DND-41 (cell line): ENCODE measurements around the gene ADAMTS9.

ENCODE experiments used
- ATAC-seq: fragments of 200-7000 bp; cut with Tn5 transposase; 3 replicates; pipeline ENCODE4 v1.9.1; 2021; ENCODE audit warnings: low read depth; ENCODE audit not compliant: insufficient read depth
- DNase-seq: peaks from one replicate; pipeline ENCODE4 v3.0.0-alpha.2; 2020
- H2AFZ ChIP-seq: 2 replicates; pipeline ENCODE4 v1.6.0; 2012; ENCODE audit warnings: low read depth, low read length
- H3K27ac ChIP-seq: 2 replicates; pipeline ENCODE4 v1.5.1; 2012; ENCODE audit warnings: low read length, inconsistent platforms
- H3K27me3 ChIP-seq: fragments of 200-600 bp; sonication (generic); 2 replicates; pipeline ENCODE4 v1.6.0; 2012; ENCODE audit warnings: low read length, mild to moderate bottlenecking, inconsistent platforms; ENCODE audit not compliant: insufficient read depth, poor library complexity
- H3K36me3 ChIP-seq: 2 replicates; pipeline ENCODE4 v1.5.1; 2012; ENCODE audit warnings: low read length, inconsistent platforms; ENCODE audit not compliant: insufficient read depth
- H3K4me1 ChIP-seq: 2 replicates; pipeline ENCODE4 v1.5.1; 2012; ENCODE audit warnings: mild to moderate bottlenecking, low read length; ENCODE audit not compliant: insufficient read depth
- H3K4me2 ChIP-seq: 2 replicates; pipeline ENCODE4 v1.6.0; 2012; ENCODE audit warnings: mild to moderate bottlenecking, moderate library complexity, low read length, inconsistent platforms; ENCODE audit not compliant: insufficient read depth
- H3K4me3 ChIP-seq, 2 experiments: fragments of 200-600 bp in 1 of 2; shearing (Covaris generic) in 1 of 2; 2 replicates each; pipeline ENCODE4 v1.5.1; 2012 to 2016; ENCODE audit warnings: inconsistent platforms in 2 of 2, low read length in 2 of 2, mild to moderate bottlenecking in 2 of 2, low read depth in 1 of 2, moderate library complexity in 1 of 2
- H3K79me2 ChIP-seq: 2 replicates; pipeline ENCODE4 v1.6.0; 2012; ENCODE audit warnings: low read length, inconsistent platforms; ENCODE audit not compliant: insufficient read depth
- H3K9ac ChIP-seq: 2 replicates; pipeline ENCODE4 v1.6.0; 2012; ENCODE audit warnings: low read depth, mild to moderate bottlenecking, inconsistent platforms, low read length, moderate library complexity
- H3K9me3 ChIP-seq: 2 replicates; pipeline ENCODE4 v1.5.1; 2012; ENCODE audit warnings: low read length, moderate library complexity, mild to moderate bottlenecking, inconsistent platforms; ENCODE audit not compliant: insufficient read depth, severe bottlenecking
- H4K20me1 ChIP-seq: 2 replicates; pipeline ENCODE4 v1.6.0; 2012; ENCODE audit warnings: low read length; ENCODE audit not compliant: insufficient read depth
- EZH2 ChIP-seq: IDR thresholded peaks from 3 replicates; pipeline ENCODE4 v1.6.1; 2012; ENCODE audit warnings: borderline replicate concordance, low read depth, mild to moderate bottlenecking, moderate library complexity, low read length, inconsistent platforms; ENCODE audit not compliant: severe bottlenecking
- TF ChIP-seq, protein P1 (sequence below): IDR thresholded peaks from 2 replicates; pipeline ENCODE4 v1.5.1; 2012; ENCODE audit warnings: borderline replicate concordance, low read length, moderate library complexity, mild to moderate bottlenecking; ENCODE audit not compliant: poor library complexity, severe bottlenecking; ENCODE audit errors: extremely low read depth

ADAMTS9 gene

GRCh38 chr3:64612916-64613526 is 74.8 kb downstream of the ADAMTS9 start:
- no peak overlapping the region for H3K4me2 ChIP-seq

DNA sequence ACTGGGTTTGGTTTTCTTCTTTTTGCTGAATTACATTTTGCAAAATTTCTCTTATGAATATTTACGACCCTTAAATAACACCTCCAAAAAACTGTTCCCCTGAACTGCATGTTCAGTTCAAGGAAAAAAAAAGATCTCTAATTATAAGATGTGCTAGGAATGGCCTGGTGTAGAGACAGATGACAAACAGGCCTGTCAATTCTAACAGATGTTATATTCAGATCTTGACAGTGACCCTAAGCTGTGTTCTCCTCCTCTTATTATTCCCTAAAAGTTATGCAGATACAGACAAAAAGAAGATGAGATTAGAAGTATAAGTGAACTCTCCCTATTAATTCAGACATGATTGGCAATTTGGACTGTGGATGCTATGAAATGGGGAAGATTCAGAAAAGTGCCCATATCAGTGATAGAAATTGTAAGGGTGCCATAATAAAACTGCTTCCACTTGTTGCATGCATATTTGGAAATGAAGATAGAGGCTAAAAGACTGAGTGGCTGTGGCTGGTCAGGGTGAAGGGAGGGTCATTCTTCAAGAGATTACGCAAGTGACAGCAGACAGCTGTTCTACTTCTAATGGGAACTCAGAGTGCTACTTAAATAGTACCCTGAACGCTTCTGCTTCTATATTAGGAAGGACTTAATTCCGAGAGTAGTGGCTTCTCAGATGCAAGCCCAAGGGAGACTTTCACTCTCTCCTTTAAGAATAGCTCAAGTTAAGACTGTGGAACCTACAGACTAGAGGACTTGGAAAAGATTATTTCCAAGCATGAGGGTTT is 75.5 kb downstream of the ADAMTS9 start:
- Histone ChIP-seq H3K4me1 (no peaks in the 10 kb centered on the region), H3K9me3 (no peaks in the 10 kb centered on the region), H3K27ac (no peak overlapping the region), H3K9ac (no peak overlapping the region), H2AFZ (no peak overlapping the region), H3K4me3 (no peak overlapping the region), H3K36me3 (no peaks in the 10 kb centered on the region), H4K20me1 (no peaks in the 10 kb centered on the region), H3K27me3 (no peaks in the 10 kb centered on the region), H3K79me2 (no peaks in the 10 kb centered on the region), H3K4me2 (no peak overlapping the region)
- no peak for TF ChIP-seq EZH2
- TF ChIP-seq, protein P1, sequence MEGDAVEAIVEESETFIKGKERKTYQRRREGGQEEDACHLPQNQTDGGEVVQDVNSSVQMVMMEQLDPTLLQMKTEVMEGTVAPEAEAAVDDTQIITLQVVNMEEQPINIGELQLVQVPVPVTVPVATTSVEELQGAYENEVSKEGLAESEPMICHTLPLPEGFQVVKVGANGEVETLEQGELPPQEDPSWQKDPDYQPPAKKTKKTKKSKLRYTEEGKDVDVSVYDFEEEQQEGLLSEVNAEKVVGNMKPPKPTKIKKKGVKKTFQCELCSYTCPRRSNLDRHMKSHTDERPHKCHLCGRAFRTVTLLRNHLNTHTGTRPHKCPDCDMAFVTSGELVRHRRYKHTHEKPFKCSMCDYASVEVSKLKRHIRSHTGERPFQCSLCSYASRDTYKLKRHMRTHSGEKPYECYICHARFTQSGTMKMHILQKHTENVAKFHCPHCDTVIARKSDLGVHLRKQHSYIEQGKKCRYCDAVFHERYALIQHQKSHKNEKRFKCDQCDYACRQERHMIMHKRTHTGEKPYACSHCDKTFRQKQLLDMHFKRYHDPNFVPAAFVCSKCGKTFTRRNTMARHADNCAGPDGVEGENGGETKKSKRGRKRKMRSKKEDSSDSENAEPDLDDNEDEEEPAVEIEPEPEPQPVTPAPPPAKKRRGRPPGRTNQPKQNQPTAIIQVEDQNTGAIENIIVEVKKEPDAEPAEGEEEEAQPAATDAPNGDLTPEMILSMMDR: no peak
- no peak for DNase-seq
- no peak for ATAC-seq

More at GRCh38 chr3:64612916-64613526, 74.8 kb downstream of the ADAMTS9 start:
- H3K4me1 ChIP-seq: no peaks in the 10 kb centered on the region
- H3K9ac ChIP-seq: no peak overlapping the region
- no peak overlapping the region for H3K27ac ChIP-seq
- no peak for DNase-seq
- no peak for TF ChIP-seq EZH2
- TF ChIP-seq, protein P1: no peak
- H3K27me3 ChIP-seq: no peaks in the 10 kb centered on the region
- ATAC-seq: no peak
- H3K9me3 ChIP-seq: no peaks in the 10 kb centered on the region
- H3K79me2 ChIP-seq: no peaks in the 10 kb centered on the region
- H3K4me3 ChIP-seq: no peak overlapping the region
- H4K20me1 ChIP-seq: no peaks in the 10 kb centered on the region
- H2AFZ ChIP-seq: no peak overlapping the region
- H3K36me3 ChIP-seq: no peaks in the 10 kb centered on the region

- Histone ChIP-seq H3K27me3 (no peaks in the 10 kb centered on the region), H3K4me2 (no peak overlapping the region), H3K79me2 (no peaks in the 10 kb centered on the region), H3K27ac (no peak overlapping the region), H3K9me3 (no peaks in the 10 kb centered on the region), H3K36me3 (no peaks in the 10 kb centered on the region), H3K9ac (no peak overlapping the region), H2AFZ (no peak overlapping the region), H3K4me1 (no peaks in the 10 kb centered on the region), H4K20me1 (no peaks in the 10 kb centered on the region), H3K4me3 (no peak overlapping the region)
- DNase-seq: no peak
- ATAC-seq: no peak
- TF ChIP-seq EZH2: no peak
- TF ChIP-seq, protein P1: no peak
Measured at GRCh38 chr3:64608741-64609140, 79.1 kb downstream of the ADAMTS9 start.
